Fibroblast of pulmonary artery (primary cell): ENCODE measurements around the gene ELFN1.

Experiments used
- DNase-seq: peaks from one replicate; pipeline ENCODE4 v3.0.0-alpha.2; 2010; ENCODE audit warnings: low read depth
- H3K4me3 ChIP-seq: replicated peaks from 2 replicates; pipeline ENCODE4 v1.5.1; 2011; ENCODE audit warnings: low read depth, mild to moderate bottlenecking, control low read depth, low read length, moderate library complexity
- CTCF ChIP-seq: IDR thresholded peaks from 2 replicates; pipeline ENCODE4 v1.5.1; 2011; ENCODE audit warnings: mild to moderate bottlenecking, control low read depth, low read length, inconsistent platforms; ENCODE audit errors: missing control alignments

ELFN1 gene

GRCh38 chr7:1626769-1627168 lies 43.3 kb upstream of the ELFN1 start:
- H3K4me3 ChIP-seq = no peak overlapping the region
- no peak for TF ChIP-seq CTCF
- no peak for DNase-seq

GRCh38 chr7:1630700-1631336 lies 39.3 kb upstream of the ELFN1 start:
- no peak for TF ChIP-seq CTCF
- DNase-seq = no peak
- H3K4me3 ChIP-seq = no peak overlapping the region

- TF ChIP-seq CTCF = no peak
- no peak overlapping the region for H3K4me3 ChIP-seq
- no peak for DNase-seq
These were observed 38.4 kb upstream of the ELFN1 start for GRCh38 chr7:1631678-1632077.

GRCh38 chr7:1632506-1632905 lies 37.6 kb upstream of the ELFN1 start:
- no peak for DNase-seq
- TF ChIP-seq CTCF = no peak
- no peak overlapping the region for H3K4me3 ChIP-seq

GRCh38 chr7:1632916-1633785 lies 36.9 kb upstream of the ELFN1 start:
- no peak overlapping the region for H3K4me3 ChIP-seq
- TF ChIP-seq CTCF = no peak
- DNase-seq = no peak

- DNase-seq = no peak
- no peak for TF ChIP-seq CTCF
- H3K4me3 ChIP-seq = no peak overlapping the region
These were observed 34.7 kb upstream of the ELFN1 start for GRCh38 chr7:1635401-1635800.
